Non-pigmented ciliary epithelial cell (primary cell): ENCODE data around the gene CCDC106.

Experiments used
- DNase-seq: peaks from one replicate; pipeline ENCODE4 v3.0.0-alpha.2; 2010; ENCODE audit warnings: low read depth

The CCDC106 gene

DNA sequence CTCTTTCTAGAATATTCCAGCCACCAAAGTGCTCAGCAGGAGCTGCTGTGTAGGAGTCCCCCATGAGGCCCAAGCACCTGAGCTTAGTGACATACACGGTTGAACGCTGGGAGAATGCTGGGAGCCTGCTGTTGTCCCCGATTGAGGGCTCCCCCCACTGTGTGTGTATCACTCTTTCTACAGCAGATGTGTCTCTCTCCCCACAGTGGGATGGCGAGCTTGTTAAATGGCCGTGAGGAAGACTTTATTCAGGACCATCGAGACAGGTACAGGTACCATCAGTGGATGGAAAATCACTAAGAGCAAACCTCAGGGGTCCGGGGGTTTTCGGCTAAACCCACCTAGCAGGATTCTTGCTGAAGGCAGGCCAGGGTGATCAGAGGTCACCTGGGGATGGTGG lies 49.7 kb downstream of the CCDC106 start:
- DNase-seq = no peak

GRCh38 chr19:55698256-55698655 lies 50.2 kb downstream of the CCDC106 start:
- DNase-seq = no peak

DNA sequence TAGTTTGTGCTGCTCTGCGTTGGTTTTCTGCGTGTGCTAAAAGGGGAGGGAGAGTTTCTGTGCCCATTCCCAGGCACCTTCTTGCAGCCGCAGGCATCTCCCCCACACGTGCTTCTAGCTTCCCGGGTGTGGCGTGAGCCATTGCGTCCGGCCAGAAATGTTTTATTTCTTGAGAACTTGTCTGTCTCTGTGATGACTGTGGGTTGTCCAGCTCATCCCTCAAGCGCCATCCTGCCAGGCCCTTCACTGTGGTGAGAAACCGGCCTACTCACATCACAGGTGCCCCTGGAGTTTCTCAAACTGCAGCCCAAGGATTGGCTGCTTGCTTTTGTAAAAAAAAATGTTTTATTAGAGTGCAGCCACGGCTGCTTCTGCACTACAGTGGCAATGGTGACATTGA lies 51.2 kb downstream of the CCDC106 start:
- DNase-seq = no peak

- DNase-seq = no peak
Measured at GRCh38 chr19:55700813-55701212, 52.8 kb downstream of the CCDC106 start.

DNA sequence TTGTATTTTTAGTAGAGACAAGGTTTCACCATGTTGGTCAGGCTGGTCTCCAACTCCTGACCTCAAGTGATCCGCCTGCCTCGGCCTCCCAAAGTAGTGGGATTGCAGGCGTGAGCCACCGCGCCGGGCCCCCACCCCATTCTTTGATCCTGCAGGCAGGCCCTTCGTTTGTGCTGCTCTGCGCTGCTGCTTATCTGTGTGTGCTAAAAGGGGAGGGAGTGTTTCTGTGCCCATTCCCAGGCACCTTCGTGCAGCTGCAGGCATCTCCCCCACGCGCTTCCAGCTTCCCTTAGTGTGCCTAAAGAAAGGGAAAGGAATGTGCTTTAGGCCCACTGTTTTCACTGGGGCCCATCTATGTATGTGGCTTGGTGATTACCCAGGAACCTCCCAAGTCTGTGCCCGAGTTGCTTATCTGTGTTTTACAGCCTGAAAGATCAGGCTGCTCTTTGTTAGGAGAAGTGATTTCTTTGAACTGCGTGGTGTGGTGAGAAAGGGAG lies 54.2 kb downstream of the CCDC106 start:
- DNase-seq = no peak
